DOHH2 (cell line): ENCODE results near the gene MC1R.

Experiments used
- H3F3A ChIP-seq: fragments of 200-600 bp; sonication (generic), shearing (Covaris generic); 2 replicates; pipeline ENCODE4 v1.6.0; 2016; ENCODE audit warnings: antibody characterized with exemption, mild to moderate bottlenecking; ENCODE audit not compliant: control insufficient read depth, insufficient read depth
- H3K27ac ChIP-seq: fragments of 200-600 bp; sonication (generic); 2 replicates; pipeline ENCODE4 v1.5.1; 2014; ENCODE audit warnings: low read depth, mild to moderate bottlenecking, low read length, moderate library complexity
- H3K27me3 ChIP-seq: fragments of 200-600 bp; sonication (generic); 2 replicates; pipeline ENCODE4 v1.6.1; 2014; ENCODE audit warnings: mild to moderate bottlenecking, low read length, mixed read lengths; ENCODE audit not compliant: control insufficient read depth
- H3K36me3 ChIP-seq: fragments of 200-600 bp; sonication (generic); 2 replicates; pipeline ENCODE4 v1.6.1; 2014; ENCODE audit warnings: mild to moderate bottlenecking, low read length, moderate library complexity, mixed read lengths; ENCODE audit not compliant: control insufficient read depth
- H3K4me1 ChIP-seq: fragments of 200-600 bp; sonication (generic); 2 replicates; pipeline ENCODE4 v1.6.1; 2014; ENCODE audit warnings: mild to moderate bottlenecking, low read length, mixed read lengths; ENCODE audit not compliant: control insufficient read depth
- H3K4me2 ChIP-seq: fragments of 200-600 bp; sonication (generic); 2 replicates; pipeline ENCODE4 v1.6.0; 2014; ENCODE audit warnings: mild to moderate bottlenecking, low read length, moderate library complexity
- H3K4me3 ChIP-seq: fragments of 200-600 bp; sonication (generic); 2 replicates; pipeline ENCODE4 v1.5.1; 2014; ENCODE audit warnings: mild to moderate bottlenecking, low read length, mixed read lengths
- H3K79me2 ChIP-seq: fragments of 200-600 bp; sonication (generic); 2 replicates; pipeline ENCODE4 v1.6.1; 2014; ENCODE audit warnings: mild to moderate bottlenecking, low read length, mixed read lengths; ENCODE audit not compliant: control insufficient read depth
- H3K9me2 ChIP-seq: fragments of 200-600 bp; sonication (generic); replicated peaks from 2 replicates; pipeline ENCODE4 v1.6.1; 2014; ENCODE audit warnings: mild to moderate bottlenecking, low read length, mixed read lengths; ENCODE audit not compliant: control insufficient read depth
- H3K9me3 ChIP-seq: fragments of 200-600 bp; sonication (generic); 2 replicates; pipeline ENCODE4 v1.6.1; 2014; ENCODE audit warnings: antibody characterized with exemption, low read length, mixed read lengths; ENCODE audit not compliant: control insufficient read depth, insufficient read depth
- H4K20me1 ChIP-seq: fragments of 200-600 bp; sonication (generic); 2 replicates; pipeline ENCODE4 v1.6.0; 2014; ENCODE audit warnings: low read depth, mild to moderate bottlenecking, antibody characterized with exemption, low read length, moderate library complexity; ENCODE audit not compliant: control insufficient read depth, insufficient read depth
- CTCF ChIP-seq: fragments of 200-600 bp; sonication (generic); IDR thresholded peaks from one replicate; pipeline ENCODE4 v1.5.1; 2014; ENCODE audit warnings: antibody characterized with exemption, mild to moderate bottlenecking, low read depth, low read length; ENCODE audit not compliant: poor library complexity, severe bottlenecking
- EZH2phosphoT487 ChIP-seq: fragments of 200-600 bp; sonication (generic); IDR thresholded peaks from 2 replicates; pipeline ENCODE4 v1.6.1; 2017; ENCODE audit warnings: borderline replicate concordance, mild to moderate bottlenecking, antibody characterized with exemption, low read length, moderate library complexity, mixed read lengths

MC1R gene

DNA sequence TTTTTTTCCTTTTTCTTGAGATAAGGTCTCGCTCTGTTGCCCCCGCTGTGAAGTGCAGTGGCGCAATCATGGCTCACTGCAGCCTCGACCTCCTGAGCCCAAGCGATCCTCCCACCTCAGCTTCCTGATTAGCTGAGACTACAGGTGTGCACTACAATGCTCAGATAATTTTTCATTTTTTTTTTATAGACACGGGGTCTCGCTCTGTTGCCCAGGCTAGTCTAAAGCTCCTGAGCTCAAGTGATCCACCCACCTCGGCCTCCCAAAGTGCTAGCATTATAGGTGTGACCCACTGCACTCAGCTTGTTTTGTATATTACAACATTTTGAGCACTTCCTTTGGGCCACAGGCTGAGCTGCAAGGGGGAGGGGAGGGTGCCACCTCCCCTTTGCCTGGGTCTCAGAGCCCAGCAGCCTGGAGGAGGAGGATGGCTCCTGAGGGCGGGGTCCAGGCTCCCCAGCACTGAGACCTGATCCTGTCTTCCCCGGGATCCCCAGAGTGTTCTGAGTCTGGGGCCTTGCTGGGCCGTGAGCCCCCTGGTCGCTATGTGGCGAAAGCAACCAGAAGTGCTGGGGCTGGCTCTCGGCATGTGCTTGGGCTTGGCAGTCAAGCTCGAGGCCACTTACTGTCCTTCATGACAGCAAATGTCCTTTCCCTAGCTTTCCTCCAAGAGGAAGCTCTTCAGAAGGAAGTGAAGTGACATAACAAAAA, 38.0 kb downstream of the MC1R start:
- Histone ChIP-seq H3K9me3 (no peaks in the 10 kb centered on the region), H3K4me2 (peak overlapping the region; percentile 99), H3K9me2 (no peaks in the 10 kb centered on the region), H3K4me3 (peak overlapping the region; percentile 78), H3F3A (peaks cover 58% of the 10 kb centered on the region), H3K36me3 (peaks cover 90% of the 10 kb centered on the region), H3K4me1 (peaks cover 69% of the 10 kb centered on the region), H3K79me2 (peaks cover 87% of the 10 kb centered on the region), H3K27me3 (no peaks in the 10 kb centered on the region), H3K27ac (peak overlapping the region; percentile 96), H4K20me1 (peaks cover 38% of the 10 kb centered on the region)
- TF ChIP-seq EZH2phosphoT487 (no peak), CTCF (no peak)

DNA sequence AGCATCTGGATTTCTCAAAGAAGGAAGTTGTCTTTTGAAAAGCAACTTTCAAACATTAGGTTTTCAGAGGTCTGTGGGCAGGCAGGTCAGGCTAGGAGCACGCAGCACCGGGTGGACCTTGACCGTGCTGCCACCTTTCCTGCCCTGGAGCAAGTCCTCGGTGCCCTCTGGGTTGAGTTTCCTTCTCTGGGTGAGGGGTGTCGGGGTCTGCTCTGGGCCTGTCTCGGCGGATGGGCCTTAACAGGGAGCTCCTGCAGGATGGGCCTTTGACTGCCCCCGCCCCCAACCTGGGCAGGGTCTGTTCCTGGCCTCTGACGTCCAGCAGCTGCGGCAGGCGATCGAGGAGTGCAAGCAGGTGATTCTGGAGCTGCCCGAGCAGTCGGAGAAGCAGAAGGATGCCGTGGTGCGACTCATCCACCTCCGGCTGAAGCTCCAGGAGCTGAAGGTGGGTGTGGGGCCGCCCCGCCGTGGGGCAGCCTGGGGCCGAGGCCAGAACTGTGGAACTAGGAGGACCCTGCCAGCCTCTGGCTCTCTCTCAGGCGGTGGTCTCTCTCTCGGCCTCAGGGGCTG, 38.6 kb downstream of the MC1R start:
- peak overlapping the region; percentile 96 for H3K27ac ChIP-seq
- peaks cover 56% of the 10 kb centered on the region for H3F3A ChIP-seq
- TF ChIP-seq EZH2phosphoT487 (no peak), CTCF (no peak)
- H3K4me1 ChIP-seq, result peaks cover 63% of the 10 kb centered on the region
- no peaks in the 10 kb centered on the region for H3K9me2 ChIP-seq
- H3K27me3 ChIP-seq, result no peaks in the 10 kb centered on the region
- H3K4me2 ChIP-seq, result peak overlapping the region; percentile 99
- H3K79me2 ChIP-seq, result peaks cover 85% of the 10 kb centered on the region
- H3K36me3 ChIP-seq, result peaks cover 92% of the 10 kb centered on the region
- H4K20me1 ChIP-seq, result peaks cover 38% of the 10 kb centered on the region
- peak overlapping the region; percentile 67 for H3K4me3 ChIP-seq
- no peaks in the 10 kb centered on the region for H3K9me3 ChIP-seq

GRCh38 chr16:89958068-89958467, 39.4 kb downstream of the MC1R start:
- Histone ChIP-seq H3K9me3 (no peaks in the 10 kb centered on the region), H4K20me1 (peaks cover 38% of the 10 kb centered on the region), H3K79me2 (peaks cover 78% of the 10 kb centered on the region), H3K4me2 (no peak overlapping the region), H3K27ac (peak overlapping the region; percentile 96), H3K4me1 (peaks cover 56% of the 10 kb centered on the region), H3K27me3 (no peaks in the 10 kb centered on the region), H3K9me2 (no peaks in the 10 kb centered on the region), H3F3A (peaks cover 53% of the 10 kb centered on the region), H3K4me3 (no peak overlapping the region), H3K36me3 (peaks cover 92% of the 10 kb centered on the region)
- TF ChIP-seq EZH2phosphoT487 (no peak), CTCF (no peak)
